H1 (cell line): Measurements from ENCODE around the gene ZNF747. TPM values are rescaled to one million over a fixed set of nuclear protein-coding genes. Genes with fewer than 3 reads are reported as not detected.

Experiments used
- CTCF ChIA-PET: fragments of 300-600 bp; sonication (Branson Sonifier 250); formaldehyde crosslinking; loops from one replicate; lab custom pipeline; 2021; ENCODE audit not compliant: partially characterized antibody; lab: Charles Lee
- POLR2A ChIA-PET: fragments of 300-600 bp; sonication (Branson Sonifier 250); formaldehyde crosslinking; loops from one replicate; lab custom pipeline; 2021; ENCODE audit warnings: inconsistent platforms; ENCODE audit not compliant: partially characterized antibody; lab: Charles Lee
- DNase-seq, 2 experiments: peaks; one replicate each; pipeline versions ENCODE4 v3.0.0 to v3.0.0-alpha.2; 2010 to 2022; ENCODE audit warnings: low spot score in 2 of 2, low read depth in 1 of 2, mixed read lengths in 1 of 2
- FAIRE-seq: peaks from 2 replicates; lab custom pipeline; 2011; peaks lifted over from hg19 to GRCh38; lab: Jason Lieb, UNC
- H2AFZ ChIP-seq: 2 replicates; pipeline ENCODE4 v1.8.1; 2012; ENCODE audit warnings: low read length, inconsistent platforms
- H2AK5ac ChIP-seq: 2 replicates; pipeline ENCODE4 v1.6.1; 2013; ENCODE audit warnings: low read depth, low read length
- H2BK120ac ChIP-seq: replicated peaks from 2 replicates; pipeline ENCODE3; 2013; ENCODE audit warnings: low read depth, low read length, inconsistent platforms
- H2BK12ac ChIP-seq: 2 replicates; pipeline ENCODE4 v1.6.1; 2013; ENCODE audit warnings: low read depth, low read length
- H2BK15ac ChIP-seq: 2 replicates; pipeline ENCODE4 v1.6.1; 2013; ENCODE audit warnings: low read length
- H2BK20ac ChIP-seq: 2 replicates; pipeline ENCODE4 v1.6.1; 2013; ENCODE audit warnings: low read length
- H2BK5ac ChIP-seq: 2 replicates; pipeline ENCODE4 v1.6.1; 2013; ENCODE audit warnings: low read depth, low read length
- H3K14ac ChIP-seq: 2 replicates; pipeline ENCODE4 v1.6.1; 2013; ENCODE audit warnings: inconsistent platforms; ENCODE audit not compliant: insufficient read length
- H3K18ac ChIP-seq: 2 replicates; pipeline ENCODE4 v1.6.1; 2013; ENCODE audit warnings: low read length; ENCODE audit errors: extremely low read depth
- H3K23ac ChIP-seq: 2 replicates; pipeline ENCODE4 v1.6.1; 2013; ENCODE audit warnings: inconsistent platforms; ENCODE audit not compliant: insufficient read length
- H3K23me2 ChIP-seq: 2 replicates; pipeline ENCODE4 v1.6.1; 2013; ENCODE audit warnings: low read depth, low read length
- H3K27ac ChIP-seq: 2 replicates; pipeline ENCODE4 v1.6.1; 2011; ENCODE audit warnings: low read depth, low read length, inconsistent platforms
- H3K27me3 ChIP-seq, 4 experiments: replicated peaks in 1 of 4; 1 replicate in 1 of 4; 2 replicates in 3 of 4; pipeline versions ENCODE4 v1.6.1 to v1.8.1; 2011 to 2013; ENCODE audit warnings: low read length in 3 of 4, mild to moderate bottlenecking in 3 of 4, inconsistent platforms in 2 of 4, mixed read lengths in 2 of 4, moderate library complexity in 1 of 4; ENCODE audit not compliant: control insufficient read depth in 3 of 4, insufficient read depth in 3 of 4; ENCODE audit errors: extremely low read depth in 1 of 4
- H3K36me3 ChIP-seq, 4 experiments: 2 replicates each; pipeline versions ENCODE4 v1.6.1 to v1.8.1; 2011 to 2013; ENCODE audit warnings: mild to moderate bottlenecking in 4 of 4, low read length in 3 of 4, moderate library complexity in 2 of 4, control low read depth in 1 of 4, inconsistent platforms in 1 of 4; ENCODE audit not compliant: insufficient read depth in 4 of 4, control insufficient read depth in 2 of 4
- H3K4ac ChIP-seq: replicated peaks from 2 replicates; pipeline ENCODE3; 2013; ENCODE audit warnings: low read length, low read depth, mixed read lengths, inconsistent platforms; ENCODE audit not compliant: insufficient read length
- H3K4me1 ChIP-seq, 4 experiments: replicated peaks in 1 of 4; 1 replicate in 1 of 4; 2 replicates in 3 of 4; pipeline versions ENCODE4 v1.6.1 to v1.8.1; 2011 to 2013; ENCODE audit warnings: low read length in 3 of 4, inconsistent platforms in 2 of 4, mixed read lengths in 1 of 4; ENCODE audit not compliant: insufficient read depth in 4 of 4, control insufficient read depth in 3 of 4
- H3K4me2 ChIP-seq, 2 experiments: 2 replicates each; pipeline versions ENCODE4 v1.6.1 to v1.8.1; 2011 to 2013; ENCODE audit warnings: low read depth in 2 of 2, low read length in 2 of 2, control low read depth in 1 of 2, inconsistent platforms in 1 of 2, mild to moderate bottlenecking in 1 of 2; ENCODE audit not compliant: insufficient read depth in 1 of 2
- H3K4me3 ChIP-seq, 4 experiments: fragments of 200-600, 300-600 bp in 1 of 4; sonication (generic), shearing (Covaris generic), sonication (Bioruptor Twin) in 1 of 4; 2 replicates each; pipeline versions ENCODE4 v1.5.1 to v1.8.1; 2011 to 2016; ENCODE audit warnings: low read length in 4 of 4, low read depth in 3 of 4, control low read depth in 2 of 4, inconsistent platforms in 2 of 4, mild to moderate bottlenecking in 2 of 4, mixed read lengths in 1 of 4, moderate library complexity in 1 of 4; ENCODE audit not compliant: insufficient read depth in 2 of 4; ENCODE audit errors: extremely low read depth in 1 of 4
- H3K56ac ChIP-seq: replicated peaks from 2 replicates; pipeline ENCODE3; 2013; ENCODE audit warnings: low read depth, mild to moderate bottlenecking, mixed read lengths, low read length, inconsistent platforms; ENCODE audit not compliant: insufficient read length
- H3K79me1 ChIP-seq: 2 replicates; pipeline ENCODE4 v1.6.1; 2013; ENCODE audit warnings: low read depth, low read length, control low read depth
- H3K79me2 ChIP-seq, 2 experiments: 2 replicates each; pipeline versions ENCODE4 v1.6.1 to v1.8.1; 2012 to 2013; ENCODE audit warnings: low read length in 2 of 2, mild to moderate bottlenecking in 2 of 2, inconsistent platforms in 1 of 2; ENCODE audit not compliant: insufficient read depth in 2 of 2, control insufficient read depth in 1 of 2
- H3K9ac ChIP-seq, 4 experiments: replicated peaks in 1 of 4; 1 replicate in 1 of 4; 2 replicates in 3 of 4; pipeline versions ENCODE4 v1.6.1 to v1.8.1; 2011 to 2013; ENCODE audit warnings: low read depth in 3 of 4, low read length in 3 of 4, control low read depth in 2 of 4, mild to moderate bottlenecking in 2 of 4, moderate library complexity in 2 of 4, inconsistent platforms in 1 of 4; ENCODE audit errors: extremely low read depth in 1 of 4
- H3K9me3 ChIP-seq, 2 experiments: 2 replicates each; pipeline versions ENCODE4 v1.6.1 to v1.8.1; 2012 to 2013; ENCODE audit warnings: mild to moderate bottlenecking in 2 of 2, moderate library complexity in 2 of 2, control low read depth in 1 of 2, inconsistent platforms in 1 of 2, low read depth in 1 of 2, low read length in 1 of 2, mixed read lengths in 1 of 2; ENCODE audit not compliant: insufficient read depth in 2 of 2
- H4K20me1 ChIP-seq, 2 experiments: replicated peaks in 1 of 2; 2 replicates each; pipeline versions ENCODE3 to v1.8.1; 2011 to 2013; ENCODE audit warnings: inconsistent platforms in 2 of 2, low read length in 2 of 2, mild to moderate bottlenecking in 1 of 2; ENCODE audit not compliant: insufficient read depth in 2 of 2, control insufficient read depth in 1 of 2
- H4K5ac ChIP-seq: 2 replicates; pipeline ENCODE4 v1.6.1; 2013; ENCODE audit warnings: low read length, low read depth, mixed read lengths, inconsistent platforms; ENCODE audit not compliant: insufficient read length
- H4K8ac ChIP-seq: 2 replicates; pipeline ENCODE4 v1.8.0; 2013; ENCODE audit warnings: mild to moderate bottlenecking, moderate library complexity, low read length, inconsistent platforms; ENCODE audit not compliant: insufficient read depth; ENCODE audit errors: extremely low read depth
- H4K91ac ChIP-seq: replicated peaks from 2 replicates; pipeline ENCODE3; 2013; ENCODE audit warnings: low read length, mixed read lengths, inconsistent platforms; ENCODE audit not compliant: insufficient read length
- ATF2 ChIP-seq: IDR thresholded peaks from 2 replicates; pipeline ENCODE4 v1.6.1; 2012; ENCODE audit warnings: low read length, inconsistent platforms
- BRCA1 ChIP-seq: IDR thresholded peaks from 2 replicates; pipeline ENCODE4 v1.6.1; 2012; ENCODE audit warnings: low read depth, low read length, improper control_type of control experiment
- HDAC2 ChIP-seq, 2 experiments: fragments of 300-600 bp in 1 of 2; sonication (generic) in 1 of 2; IDR thresholded peaks; 2 replicates each; pipeline ENCODE4 v1.6.1; 2011 to 2012; ENCODE audit warnings: low read depth in 2 of 2, low read length in 2 of 2, mild to moderate bottlenecking in 2 of 2, moderate library complexity in 2 of 2, borderline replicate concordance in 1 of 2, inconsistent platforms in 1 of 2
- KDM1A ChIP-seq: fragments of 200-600, 300-600 bp; sonication (generic); IDR thresholded peaks from 2 replicates; pipeline ENCODE4 v1.7.1; 2016; ENCODE audit warnings: mild to moderate bottlenecking, low read length, borderline replicate concordance
- KDM4A ChIP-seq: IDR thresholded peaks from one replicate; pipeline ENCODE4 v1.7.1; 2012; ENCODE audit warnings: low read depth, mild to moderate bottlenecking, moderate library complexity, low read length, inconsistent platforms; ENCODE audit not compliant: severe bottlenecking
- RAD21 ChIP-seq, 2 experiments: IDR thresholded peaks in 1 of 2; conservative IDR thresholded peaks in 1 of 2; 2 replicates each; pipeline ENCODE4 v1.6.1; 2011; ENCODE audit warnings: low read depth in 2 of 2, low read length in 2 of 2, improper control_type of control experiment in 1 of 2, inconsistent platforms in 1 of 2, mild to moderate bottlenecking in 1 of 2, moderate library complexity in 1 of 2
- RBBP5 ChIP-seq: IDR thresholded peaks from 2 replicates; pipeline ENCODE4 v1.7.1; 2012; ENCODE audit warnings: low read depth, mild to moderate bottlenecking, inconsistent platforms, low read length, moderate library complexity, borderline replicate concordance
- RXRA ChIP-seq: IDR thresholded peaks from 2 replicates; pipeline ENCODE4 v1.6.1; 2011; ENCODE audit warnings: low read depth, mild to moderate bottlenecking, low read length, moderate library complexity; ENCODE audit not compliant: insufficient read depth
- SIRT6 ChIP-seq: IDR thresholded peaks from one replicate; pipeline ENCODE4 v1.7.1; 2012; ENCODE audit warnings: low read length, inconsistent platforms
- SRF ChIP-seq: IDR thresholded peaks from 2 replicates; pipeline ENCODE4 v1.6.1; 2011; ENCODE audit warnings: mild to moderate bottlenecking, low read depth, low read length, moderate library complexity
- ZNF274 ChIP-seq: IDR thresholded peaks from 2 replicates; pipeline ENCODE4 v1.7.0; 2012; ENCODE audit warnings: low read length, borderline replicate concordance; ENCODE audit errors: extremely low read depth
- WGBS, 2 experiments: shearing (Covaris generic) in 1 of 2; methylation state at CpG; one replicate each; pipeline versions ENCODE4 v1.1.6 to v1.1.7; 2013 to 2015; ENCODE audit warnings: low lambda C conversion rate in 2 of 2, mixed read lengths in 2 of 2, inconsistent platforms in 1 of 2, low coverage in 1 of 2, missing lambda C conversion rate in 1 of 2; ENCODE audit not compliant: insufficient replicate concordance in 2 of 2, insufficient coverage in 1 of 2, insufficient read length in 1 of 2; ENCODE audit errors: extremely low coverage in 1 of 2, missing lambda C conversion rate in 1 of 2; 5-methylcytosine and 5-hydroxymethylcytosine counted together
- polyA plus RNA-seq, 7 experiments: library from polyadenylated mRNA; depleted of rRNA in 3 of 7; stranded (reverse) in 5 of 7; unstranded in 2 of 7; fragments of >200 nt in 5 of 7; fragments of 200-250 nt in 2 of 7; gene quantifications; 1 replicate in 5 of 7; 2 replicates in 1 of 7; 4 replicates in 1 of 7; pipeline versions ENCODE4 v1.2.1 to v1.2.3, GENCODE V29; 2011 to 2013; ENCODE audit warnings: missing spikeins in 2 of 7, mixed read lengths in 2 of 7
- total RNA-seq: library from RNA; stranded (reverse); fragmentation: NEBNext Ultra II Directional; extraction: Animal tissue kit (Norgen Biotek cat#: 25700); gene quantifications from 2 replicates; pipeline ENCODE4 v1.2.1, GENCODE V29; 2021

ZNF747 gene
- total and polyA plus RNA-seq, 2 of the 8 experiments (the other 6 are each of a cell fraction or from before 2014, with no cell fraction given) = 9.9 to 10.3 TPM

- H4K5ac ChIP-seq = no peak overlapping the region
- no peak overlapping the region for H2AK5ac ChIP-seq
- H2BK120ac ChIP-seq = no peak overlapping the region
- no peaks in the 10 kb centered on the region for H3K79me2 ChIP-seq
- H3K79me1 ChIP-seq = no peaks in the 10 kb centered on the region
- CTCF ChIA-PET = interaction anchor here (1.1 to 3.6 kb wide), 4 partner anchors 11 to 116 kb away, joined by 4 to 10 read pairs (median 4); partner anchors contain the start of gene DCTPP1
- H3K4me1 ChIP-seq = no peaks in the 10 kb centered on the region
- 89% methylated on average over 8 of the region's 8 CpGs; no CpG with 5 or more reads in 1 of the 2 experiments for WGBS, 2 experiments
- no peak overlapping the region for H3K18ac ChIP-seq
- no peaks in the 10 kb centered on the region; a peak in 1 of 7 replicates for H3K27me3 ChIP-seq
- no peak overlapping the region for H3K56ac ChIP-seq
- no peak overlapping the region for H4K8ac ChIP-seq
- no peak overlapping the region for H2AFZ ChIP-seq
- H2BK5ac ChIP-seq = no peak overlapping the region
- no peak overlapping the region for H3K4ac ChIP-seq
- no peak overlapping the region for H4K91ac ChIP-seq
- no peaks in the 10 kb centered on the region for H3K23me2 ChIP-seq
- H3K4me3 ChIP-seq = no peak overlapping the region
- H3K27ac ChIP-seq = no peak overlapping the region
- POLR2A ChIA-PET = interaction anchor here (1.1 kb wide), 1 partner anchor 10 kb away, joined by 3 read pairs; no protein-coding TSS in a partner anchor
- no peak for DNase-seq
- no peaks in the 10 kb centered on the region for H4K20me1 ChIP-seq
- H3K9ac ChIP-seq = no peak overlapping the region
- no peak overlapping the region for H3K4me2 ChIP-seq
- no peak for FAIRE-seq
- H2BK20ac ChIP-seq = no peak overlapping the region
- H3K36me3 ChIP-seq = no peaks in the 10 kb centered on the region
- H3K23ac ChIP-seq = no peak overlapping the region
- no peak overlapping the region for H2BK12ac ChIP-seq
- H3K14ac ChIP-seq = no peak overlapping the region
- no peak overlapping the region for H2BK15ac ChIP-seq
- H3K9me3 ChIP-seq = no peaks in the 10 kb centered on the region
- no peak for TF ChIP-seq SRF
- no peak for TF ChIP-seq KDM1A
- TF ChIP-seq ZNF274 = no peak
- no peak for TF ChIP-seq SIRT6
- TF ChIP-seq ATF2 = no peak
- no peak for TF ChIP-seq RAD21 (IDR thresholded peaks at IDR 0.05 in 1 of 2, conservative IDR thresholded peaks at IDR 0.05 in 1 of 2; ENCODE audit: low read depth in 2 of 2, low read length in 2 of 2)
- TF ChIP-seq RXRA = no peak
- TF ChIP-seq BRCA1 = no peak
- TF ChIP-seq HDAC2 (IDR thresholded peaks at IDR 0.05; ENCODE audit: borderline replicate concordance in 1 of 2, low read depth in 2 of 2, low read length in 2 of 2) = no peak
- no peak for TF ChIP-seq KDM4A
- TF ChIP-seq RBBP5 = no peak
Observed at GRCh38 chr16:30499284-30499683, 35.4 kb downstream of the ZNF747 start.
